Left ventricle myocardium inferior (tissue), 1 donor: ENCODE data around the gene SLC22A3. TPM values are rescaled to one million over a fixed set of nuclear protein-coding genes. Genes with fewer than 3 reads are reported as not detected.

Experiments
- DNase-seq: peaks from one replicate; pipeline ENCODE4 v3.0.0-alpha.2; 2020
- H3K27ac ChIP-seq: fragments of 200-600 bp; replicated peaks from 2 replicates; pipeline ENCODE4 v1.8.0; 2021
- H3K27me3 ChIP-seq: fragments of 200-600 bp; 2 replicates; pipeline ENCODE4 v1.8.0; 2021; ENCODE audit warnings: low read depth
- H3K36me3 ChIP-seq: fragments of 200-600 bp; 2 replicates; pipeline ENCODE4 v1.8.0; 2021
- H3K4me1 ChIP-seq: fragments of 200-600 bp; 2 replicates; pipeline ENCODE4 v1.8.0; 2021
- H3K4me3 ChIP-seq: fragments of 200-600 bp; 2 replicates; pipeline ENCODE4 v1.8.0; 2021; ENCODE audit warnings: mild to moderate bottlenecking, moderate library complexity
- H3K9me3 ChIP-seq: fragments of 200-600 bp; replicated peaks from 2 replicates; pipeline ENCODE4 v1.8.0; 2021
- intact Hi-C: fragments of 100-400 bp; cut with micrococcal nuclease; formaldehyde crosslinking; loops from one replicate; pipeline ENCODE4 v1.11.0; 2022
- total RNA-seq: library from RNA; stranded (reverse); fragmentation: NEBNext Ultra II Directional; extraction: Animal tissue kit (Norgen Biotek cat#: 25700); gene quantifications from one replicate; pipeline ENCODE4 v1.2.1, GENCODE V29; 2021
- TF ChIP-seq, protein P1 (sequence below): fragments of 200-600 bp; IDR thresholded peaks from 2 replicates; pipeline ENCODE4 v1.8.0; 2021; ENCODE audit warnings: antibody characterized with exemption, mild to moderate bottlenecking, borderline replicate concordance
- donor health status: DM: no; HTN: yes; CAD: no; lungs with severe emphysema.

SLC22A3 gene
- total RNA-seq, 1 donor from 2014 or later = 1.0 TPM

DNA sequence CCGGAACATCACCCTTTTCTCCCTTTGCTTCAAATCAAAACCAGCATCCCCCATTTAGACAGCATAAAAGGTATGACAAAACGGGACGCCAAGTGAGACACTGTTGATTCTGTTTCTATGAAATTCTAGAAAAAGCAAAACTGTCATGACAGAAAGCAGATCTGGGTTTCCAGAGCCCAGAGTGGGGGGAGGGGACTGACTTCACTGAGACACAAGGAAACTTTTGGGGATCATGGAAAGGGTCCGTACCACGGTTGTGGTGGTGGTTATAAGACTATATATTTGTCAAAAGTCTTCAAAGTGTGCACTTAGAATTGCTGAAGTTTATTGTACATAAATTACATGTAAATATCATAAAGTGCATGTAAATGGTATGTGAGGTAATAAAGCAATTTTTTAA, 82.6 kb downstream of the SLC22A3 start:
- TF ChIP-seq, protein P1, sequence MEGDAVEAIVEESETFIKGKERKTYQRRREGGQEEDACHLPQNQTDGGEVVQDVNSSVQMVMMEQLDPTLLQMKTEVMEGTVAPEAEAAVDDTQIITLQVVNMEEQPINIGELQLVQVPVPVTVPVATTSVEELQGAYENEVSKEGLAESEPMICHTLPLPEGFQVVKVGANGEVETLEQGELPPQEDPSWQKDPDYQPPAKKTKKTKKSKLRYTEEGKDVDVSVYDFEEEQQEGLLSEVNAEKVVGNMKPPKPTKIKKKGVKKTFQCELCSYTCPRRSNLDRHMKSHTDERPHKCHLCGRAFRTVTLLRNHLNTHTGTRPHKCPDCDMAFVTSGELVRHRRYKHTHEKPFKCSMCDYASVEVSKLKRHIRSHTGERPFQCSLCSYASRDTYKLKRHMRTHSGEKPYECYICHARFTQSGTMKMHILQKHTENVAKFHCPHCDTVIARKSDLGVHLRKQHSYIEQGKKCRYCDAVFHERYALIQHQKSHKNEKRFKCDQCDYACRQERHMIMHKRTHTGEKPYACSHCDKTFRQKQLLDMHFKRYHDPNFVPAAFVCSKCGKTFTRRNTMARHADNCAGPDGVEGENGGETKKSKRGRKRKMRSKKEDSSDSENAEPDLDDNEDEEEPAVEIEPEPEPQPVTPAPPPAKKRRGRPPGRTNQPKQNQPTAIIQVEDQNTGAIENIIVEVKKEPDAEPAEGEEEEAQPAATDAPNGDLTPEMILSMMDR = no peak
- intact Hi-C loops = no loop called here
- Histone ChIP-seq H3K4me3 (no peak overlapping the region), H3K27me3 (no peaks in the 10 kb centered on the region), H3K4me1 (peaks cover 50% of the 10 kb centered on the region), H3K9me3 (no peaks in the 10 kb centered on the region), H3K36me3 (no peaks in the 10 kb centered on the region), H3K27ac (peak overlapping the region; percentile 81)
- DNase-seq = no peak

DNA sequence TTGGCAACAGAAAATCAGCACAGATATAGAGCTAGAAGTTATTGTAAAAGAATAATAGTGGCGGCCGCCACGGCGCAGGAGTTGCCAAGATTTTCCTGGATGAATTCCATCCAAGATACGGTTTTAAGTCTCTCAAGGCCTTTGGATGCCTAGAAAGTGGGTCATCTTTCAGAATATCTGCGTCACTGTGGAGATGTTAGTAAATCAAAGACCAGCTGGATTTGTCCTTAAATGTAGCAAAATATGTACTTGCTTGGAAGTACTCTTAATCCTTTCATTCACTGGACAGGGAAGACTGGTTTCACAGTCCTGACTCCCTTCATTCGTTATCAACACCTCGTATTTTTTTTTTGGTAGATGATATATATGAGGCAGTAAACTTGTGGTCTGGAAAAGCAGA, 83.0 kb downstream of the SLC22A3 start:
- Histone ChIP-seq H3K4me1 (peaks cover 50% of the 10 kb centered on the region), H3K4me3 (no peak overlapping the region)
- intact Hi-C loops = no loop called here

DNA sequence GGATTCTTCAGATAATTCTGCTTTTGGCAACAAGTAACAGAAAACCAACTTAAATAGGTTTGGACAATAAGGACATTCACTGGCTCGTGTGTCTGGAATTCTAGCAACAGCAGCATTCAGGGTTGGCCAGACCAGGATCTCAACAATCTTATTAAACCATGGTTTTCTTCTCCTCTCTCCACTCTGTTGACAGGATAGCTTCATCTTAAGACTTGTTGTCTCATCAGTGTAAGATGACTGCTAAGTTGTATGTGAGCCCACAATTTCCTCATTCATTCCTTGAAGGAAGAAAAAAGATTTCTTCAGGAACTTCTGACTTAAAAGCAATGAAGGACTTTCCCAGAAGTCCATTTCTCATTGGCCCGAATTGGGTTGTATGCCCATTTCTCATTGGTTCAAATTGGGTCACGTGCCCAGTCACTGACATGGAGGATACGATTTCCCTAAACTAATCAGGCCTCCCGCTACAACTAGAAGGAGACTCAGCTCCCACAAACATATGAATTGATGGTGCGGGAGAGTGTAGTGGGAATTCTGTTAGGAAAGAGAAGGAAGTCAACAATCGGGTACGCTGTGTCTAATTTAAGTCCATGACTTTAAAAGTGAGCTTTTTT, 83.7 kb downstream of the SLC22A3 start:
- intact Hi-C loops = no loop called here
- H3K4me3 ChIP-seq = no peak overlapping the region
- no peaks in the 10 kb centered on the region for H3K36me3 ChIP-seq
- peak overlapping the region; percentile 81 for H3K27ac ChIP-seq
- H3K9me3 ChIP-seq = no peaks in the 10 kb centered on the region
- no peaks in the 10 kb centered on the region for H3K27me3 ChIP-seq
- TF ChIP-seq, protein P1 = no peak
- no peak for DNase-seq
- H3K4me1 ChIP-seq = peaks cover 49% of the 10 kb centered on the region

More for the DNA sequence above, 83.0 kb downstream of the SLC22A3 start:
- DNase-seq = peak; percentile 62
- peak overlapping the region; percentile 81 for H3K27ac ChIP-seq
- TF ChIP-seq, protein P1 = no peak
- no peaks in the 10 kb centered on the region for H3K9me3 ChIP-seq
- no peaks in the 10 kb centered on the region for H3K27me3 ChIP-seq
- no peaks in the 10 kb centered on the region for H3K36me3 ChIP-seq

DNA sequence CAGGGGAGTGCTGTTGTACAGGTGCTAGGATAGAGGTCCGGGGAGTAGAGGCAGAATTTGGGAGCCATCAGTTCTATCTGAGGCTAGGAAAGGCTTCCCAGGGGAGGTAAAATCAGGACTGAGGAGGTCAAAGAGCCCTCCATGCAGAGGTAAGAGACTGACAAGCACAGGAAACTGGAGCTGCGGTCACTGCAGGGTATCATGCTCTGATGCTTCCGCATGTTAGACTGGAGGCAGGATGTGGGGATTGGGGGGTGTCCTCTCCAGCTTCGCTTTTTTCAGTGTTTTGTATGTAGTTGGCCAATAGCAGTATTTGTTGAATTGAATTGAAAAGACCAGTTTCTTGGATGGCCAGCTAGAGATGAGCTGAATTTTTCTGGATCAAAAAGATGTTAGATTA, 87.8 kb downstream of the SLC22A3 start:
- H3K4me1 ChIP-seq = peaks cover 12% of the 10 kb centered on the region
- H3K9me3 ChIP-seq = no peaks in the 10 kb centered on the region
- intact Hi-C loops = no loop called here
- no peaks in the 10 kb centered on the region for H3K27me3 ChIP-seq
- TF ChIP-seq, protein P1 = no peak
- no peak overlapping the region for H3K27ac ChIP-seq
- no peak for DNase-seq
- H3K4me3 ChIP-seq = no peak overlapping the region
- no peaks in the 10 kb centered on the region for H3K36me3 ChIP-seq

DNA sequence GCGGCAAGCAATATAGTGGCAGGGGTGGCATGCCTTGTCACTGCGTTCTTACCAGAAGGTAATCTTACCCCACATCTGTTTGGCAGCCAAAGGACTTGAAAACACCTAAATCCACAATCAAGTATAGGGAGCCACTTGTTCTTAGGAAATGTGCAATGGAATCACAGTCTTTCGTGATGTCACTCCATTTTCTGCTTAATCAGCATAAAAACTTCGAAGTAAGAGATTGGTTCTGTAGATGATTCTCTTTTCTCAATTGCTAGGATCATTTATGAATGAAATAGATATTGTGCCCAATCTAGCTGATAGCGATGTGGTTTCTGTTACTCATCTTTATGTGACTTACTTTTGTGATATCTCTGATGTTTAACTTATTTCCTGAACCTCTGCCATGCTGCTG, 89.0 kb downstream of the SLC22A3 start:
- no peak for DNase-seq
- TF ChIP-seq, protein P1 = no peak

More for the DNA sequence above, 89.0 kb downstream of the SLC22A3 start:
- intact Hi-C loops = no loop called here
- Histone ChIP-seq H3K9me3 (no peaks in the 10 kb centered on the region), H3K36me3 (no peaks in the 10 kb centered on the region), H3K4me3 (no peak overlapping the region), H3K4me1 (no peaks in the 10 kb centered on the region), H3K27me3 (peaks cover 6% of the 10 kb centered on the region), H3K27ac (no peak overlapping the region)
